TTC549 (cell line): ENCODE data around the gene FAM120AOS.

Source experiments
- FAIRE-seq: peaks from 2 replicates; lab custom pipeline; 2012; peaks lifted over from hg19 to GRCh38; lab: Jason Lieb, UNC

FAM120AOS gene

DNA sequence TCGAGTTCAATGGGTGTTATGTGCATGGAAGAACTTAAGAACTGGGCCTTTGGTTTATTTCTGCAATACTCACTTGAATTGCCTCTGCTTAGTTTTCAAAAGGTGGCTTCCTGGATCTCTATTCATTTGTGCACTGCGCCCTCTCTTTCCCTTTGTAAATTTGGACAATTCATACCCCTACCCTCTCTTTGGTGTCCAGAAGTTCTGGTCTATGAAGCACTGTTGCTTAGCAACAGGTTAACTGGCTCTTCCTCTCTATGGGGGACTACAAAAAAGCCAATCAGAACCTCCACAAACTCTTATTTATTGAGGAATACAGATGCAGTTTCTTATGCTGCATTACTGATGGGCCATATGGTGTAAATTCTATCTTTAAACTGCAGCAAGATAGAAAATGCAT is 15.4 kb downstream of the FAM120AOS start:
- FAIRE-seq = no peak

- FAIRE-seq = peak; percentile 7
These were observed 16.6 kb downstream of the FAM120AOS start for GRCh38 chr9:93436655-93437407.

GRCh38 chr9:93436218-93436617 is 17.2 kb downstream of the FAM120AOS start:
- no peak for FAIRE-seq

DNA sequence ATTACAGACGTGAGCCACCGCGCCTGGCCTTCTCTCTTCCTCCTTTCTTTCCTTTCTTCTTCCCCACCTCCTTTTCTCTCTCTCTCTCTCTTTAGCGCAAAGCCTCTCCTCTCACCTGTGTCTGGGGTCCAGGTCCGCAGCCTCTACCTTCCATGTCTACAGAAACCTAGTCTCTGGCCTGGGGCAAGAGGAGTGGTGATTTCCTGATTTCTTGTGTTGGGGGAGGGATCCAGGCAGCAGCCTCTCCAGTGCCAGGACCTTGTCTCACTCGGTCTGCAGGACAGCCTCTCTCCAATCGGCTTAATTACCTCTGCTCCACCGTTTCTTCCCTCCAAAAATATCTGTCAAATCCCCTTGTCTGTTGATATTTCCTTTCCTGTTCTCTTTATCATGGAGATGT is 18.0 kb downstream of the FAM120AOS start:
- no peak for FAIRE-seq

GRCh38 chr9:93434056-93434455 is 19.3 kb downstream of the FAM120AOS start:
- FAIRE-seq = no peak

GRCh38 chr9:93432964-93433363 is 20.4 kb downstream of the FAM120AOS start:
- no peak for FAIRE-seq

DNA sequence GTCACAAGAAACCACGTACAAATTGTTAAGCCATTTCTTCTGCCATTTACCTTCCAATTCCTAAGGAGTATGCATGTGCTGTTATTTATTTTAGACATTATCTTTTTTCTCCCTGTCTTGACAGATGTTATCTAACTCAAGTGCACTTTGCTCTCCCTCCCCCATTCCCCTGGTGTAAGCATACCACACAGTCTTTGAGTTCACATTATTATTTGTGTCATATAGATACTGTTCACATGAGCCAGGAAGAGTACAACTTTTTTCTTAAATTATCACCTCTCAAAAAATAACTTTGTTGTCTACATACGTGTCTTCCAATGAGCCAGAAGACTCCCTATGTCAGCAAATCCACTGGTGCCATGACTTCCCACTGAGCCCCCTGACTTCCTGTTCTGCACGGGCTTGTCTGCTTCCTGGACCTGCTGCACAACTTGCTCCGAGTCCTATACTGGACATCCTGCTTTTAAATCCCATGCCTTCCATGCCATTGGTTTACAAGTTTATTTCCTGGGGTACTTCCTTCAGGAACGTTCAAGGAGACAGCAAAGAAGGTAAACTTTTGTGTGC is 21.8 kb downstream of the FAM120AOS start:
- FAIRE-seq = no peak

- no peak for FAIRE-seq
These were observed 25.6 kb downstream of the FAM120AOS start for GRCh38 chr9:93427655-93428379.

- no peak for FAIRE-seq
These were observed 30.3 kb downstream of the FAM120AOS start for GRCh38 chr9:93422977-93423616.

GRCh38 chr9:93419023-93419422 is 34.4 kb downstream of the FAM120AOS start:
- no peak for FAIRE-seq

- no peak for FAIRE-seq
These were observed 35.8 kb downstream of the FAM120AOS start for GRCh38 chr9:93417538-93417937.

GRCh38 chr9:93416530-93417235 is 36.7 kb downstream of the FAM120AOS start:
- no peak for FAIRE-seq

GRCh38 chr9:93415176-93415690 is 38.1 kb downstream of the FAM120AOS start:
- FAIRE-seq = no peak

GRCh38 chr9:93413530-93413929 is 39.9 kb downstream of the FAM120AOS start:
- no peak for FAIRE-seq

DNA sequence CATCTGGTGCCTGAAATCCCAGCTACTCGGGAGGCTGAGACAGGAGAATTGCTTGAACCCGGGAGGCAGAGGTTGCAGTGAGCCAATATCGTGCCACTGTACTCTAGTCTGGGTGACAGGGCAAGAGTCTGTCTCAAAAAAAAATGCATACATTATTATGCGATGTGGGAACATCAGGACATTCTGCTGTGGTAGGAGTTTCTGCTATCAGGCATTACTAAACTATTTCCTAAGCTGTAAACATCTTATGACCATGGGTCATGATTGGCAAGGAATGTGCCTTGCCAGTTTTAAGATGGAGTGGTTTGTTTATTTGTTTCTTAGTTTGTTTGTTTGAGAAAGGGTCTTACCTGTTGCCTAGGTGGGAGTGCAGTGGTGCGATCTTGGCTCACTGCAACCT is 47.0 kb downstream of the FAM120AOS start:
- FAIRE-seq = no peak

GRCh38 chr9:93398471-93398870 is 54.9 kb downstream of the FAM120AOS start:
- no peak for FAIRE-seq

DNA sequence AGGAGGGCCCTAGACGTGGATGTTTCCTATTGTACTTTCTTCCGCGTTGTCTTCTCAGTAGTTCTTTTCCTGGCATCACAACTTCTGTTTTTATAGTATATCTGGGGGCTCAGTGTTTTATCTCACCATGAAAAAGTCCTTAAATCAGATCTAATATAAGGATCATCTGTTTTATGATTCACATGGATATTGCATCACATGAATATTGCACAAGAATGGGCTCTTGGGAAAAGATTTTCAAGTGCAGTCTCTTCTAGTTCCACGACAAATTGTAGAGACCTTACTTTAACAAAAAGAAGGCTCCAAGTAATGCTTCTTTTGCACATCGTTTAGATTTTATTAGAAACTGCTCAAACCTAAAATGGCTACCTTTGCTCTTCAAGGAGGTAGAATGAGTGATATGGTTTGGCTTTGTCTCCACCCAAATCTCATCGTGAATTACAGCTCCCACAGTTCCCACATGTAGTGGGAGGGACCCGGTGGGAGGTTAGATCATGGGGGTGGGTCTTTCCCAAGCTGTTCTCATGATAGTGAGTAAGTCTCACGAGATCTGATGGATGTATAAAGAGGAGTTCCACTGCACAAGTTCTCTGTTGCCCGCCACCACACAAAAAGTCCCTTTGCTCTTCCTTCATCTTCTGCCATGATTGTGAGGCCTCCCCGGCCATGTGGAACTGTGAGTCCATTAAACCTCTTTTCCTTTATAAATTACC is 55.6 kb downstream of the FAM120AOS start:
- no peak for FAIRE-seq
